Parathyroid adenoma (tissue), 2 donors: ENCODE measurements around the gene LYRM9.
A peak's percentile ranks its signal among the peaks of the same experiment; 100 is the strongest.

Experiments
- H2AFZ ChIP-seq: fragments of 300-600 bp; sonication (generic); one replicate; pipeline ENCODE4 v1.7.0; 2017; ENCODE audit warnings: antibody characterized with exemption, mild to moderate bottlenecking
- H3K27ac ChIP-seq: fragments of 300-600 bp; sonication (generic); one replicate; pipeline ENCODE4 v1.7.0; 2017
- H3K27me3 ChIP-seq: fragments of 300-600 bp; sonication (generic); one replicate; pipeline ENCODE4 v1.7.0; 2017; ENCODE audit warnings: low read length; ENCODE audit not compliant: control insufficient read depth, insufficient read depth
- H3K36me3 ChIP-seq: fragments of 300-600 bp; sonication (generic); one replicate; pipeline ENCODE4 v1.7.0; 2017; ENCODE audit warnings: low read length; ENCODE audit not compliant: control insufficient read depth, insufficient read depth
- H3K4me1 ChIP-seq: fragments of 300-600 bp; sonication (generic); one replicate; pipeline ENCODE4 v1.7.0; 2017; ENCODE audit warnings: control low read depth
- H3K4me2 ChIP-seq: fragments of 300-600 bp; sonication (generic); one replicate; pipeline ENCODE4 v1.7.0; 2017; ENCODE audit warnings: low read length
- H3K4me3 ChIP-seq: fragments of 300-600 bp; sonication (generic); one replicate; pipeline ENCODE4 v1.7.0; 2017; ENCODE audit warnings: low read depth, low read length
- H3K79me2 ChIP-seq: fragments of 300-600 bp; sonication (generic); one replicate; pipeline ENCODE4 v1.7.0; 2017; ENCODE audit warnings: control low read depth
- H3K9ac ChIP-seq: fragments of 300-600 bp; sonication (generic); one replicate; pipeline ENCODE4 v1.7.0; 2017; ENCODE audit warnings: mild to moderate bottlenecking
- H3K9me3 ChIP-seq: fragments of 300-600 bp; sonication (generic); one replicate; pipeline ENCODE4 v1.7.0; 2017; ENCODE audit warnings: low read length; ENCODE audit not compliant: control insufficient read depth
- CTCF ChIP-seq: fragments of 300-600 bp; sonication (generic); IDR thresholded peaks from one replicate; pipeline ENCODE4 v1.7.0; 2017; ENCODE audit warnings: antibody characterized with exemption, mild to moderate bottlenecking
- donor health status: primary hyperparathyroidism.

Gene LYRM9

DNA sequence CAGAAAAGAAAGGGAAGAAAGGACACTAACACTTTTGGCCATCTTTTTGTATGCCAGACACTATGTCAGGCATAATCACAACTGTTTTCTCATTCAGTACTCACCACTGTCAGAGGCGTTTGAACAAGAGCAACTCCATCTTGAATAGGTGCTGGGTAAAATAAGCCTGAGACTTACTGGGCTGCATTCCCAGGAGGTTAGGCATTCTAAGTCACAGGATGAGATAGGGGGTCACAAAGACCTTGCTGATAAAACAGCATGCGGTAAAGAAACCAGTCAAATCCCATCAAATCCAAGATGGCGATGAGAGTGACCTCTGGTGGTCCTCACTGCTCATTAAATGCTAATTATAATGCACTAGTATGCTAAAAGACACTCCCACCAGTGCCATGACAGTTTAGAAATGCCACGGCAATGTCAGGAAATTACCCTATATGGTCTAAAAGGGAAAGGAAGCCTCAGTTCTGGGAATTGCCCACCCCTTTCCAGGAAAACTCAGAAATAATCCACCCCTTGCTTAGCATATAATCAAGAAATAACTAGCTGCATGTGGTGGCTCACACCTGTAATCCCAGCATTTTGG is 14.9 kb upstream of the LYRM9 start:
- no peaks in the 10 kb centered on the region for H3K9me3 ChIP-seq
- no peak overlapping the region for H3K9ac ChIP-seq
- TF ChIP-seq CTCF = no peak
- no peaks in the 10 kb centered on the region for H3K36me3 ChIP-seq
- no peak overlapping the region for H2AFZ ChIP-seq
- H3K4me1 ChIP-seq = no peaks in the 10 kb centered on the region
- no peak overlapping the region for H3K4me3 ChIP-seq
- H3K79me2 ChIP-seq = no peaks in the 10 kb centered on the region
- no peaks in the 10 kb centered on the region for H3K27me3 ChIP-seq
- no peak overlapping the region for H3K4me2 ChIP-seq
- H3K27ac ChIP-seq = no peak overlapping the region

DNA sequence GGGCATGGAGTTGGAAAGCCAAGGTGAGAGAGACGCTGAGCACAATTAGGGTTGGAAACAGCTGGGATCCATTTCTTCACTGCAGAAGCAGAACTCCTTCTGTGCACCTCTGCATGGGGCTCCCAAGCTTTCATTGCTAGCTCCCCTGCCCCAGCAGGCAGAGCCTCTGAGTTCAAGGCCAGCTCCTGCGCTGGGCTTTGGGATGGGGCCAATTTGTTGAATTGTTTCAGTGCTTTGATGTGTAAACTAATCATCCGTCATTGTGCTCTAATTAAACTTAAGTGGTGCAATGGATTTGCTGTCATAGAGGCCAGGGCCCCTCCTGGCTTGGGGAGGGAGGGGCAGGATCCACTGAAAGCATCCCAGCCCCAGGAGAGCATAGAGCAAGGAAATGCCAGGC is 13.5 kb upstream of the LYRM9 start:
- Histone ChIP-seq H3K79me2 (no peaks in the 10 kb centered on the region), H3K36me3 (no peaks in the 10 kb centered on the region), H3K4me3 (no peak overlapping the region), H3K9me3 (no peaks in the 10 kb centered on the region), H2AFZ (no peak overlapping the region), H3K27ac (no peak overlapping the region), H3K9ac (no peak overlapping the region), H3K27me3 (no peaks in the 10 kb centered on the region), H3K4me2 (no peak overlapping the region), H3K4me1 (no peaks in the 10 kb centered on the region)
- no peak for TF ChIP-seq CTCF

GRCh38 chr17:27906226-27906580 is 13.0 kb upstream of the LYRM9 start:
- H3K27ac ChIP-seq = no peak overlapping the region
- no peaks in the 10 kb centered on the region for H3K36me3 ChIP-seq
- H3K79me2 ChIP-seq = no peaks in the 10 kb centered on the region
- H3K27me3 ChIP-seq = no peaks in the 10 kb centered on the region
- no peak overlapping the region for H3K4me3 ChIP-seq
- no peak overlapping the region for H3K4me2 ChIP-seq
- no peak for TF ChIP-seq CTCF
- H2AFZ ChIP-seq = no peak overlapping the region
- H3K4me1 ChIP-seq = no peaks in the 10 kb centered on the region
- H3K9me3 ChIP-seq = no peaks in the 10 kb centered on the region
- no peak overlapping the region for H3K9ac ChIP-seq

DNA sequence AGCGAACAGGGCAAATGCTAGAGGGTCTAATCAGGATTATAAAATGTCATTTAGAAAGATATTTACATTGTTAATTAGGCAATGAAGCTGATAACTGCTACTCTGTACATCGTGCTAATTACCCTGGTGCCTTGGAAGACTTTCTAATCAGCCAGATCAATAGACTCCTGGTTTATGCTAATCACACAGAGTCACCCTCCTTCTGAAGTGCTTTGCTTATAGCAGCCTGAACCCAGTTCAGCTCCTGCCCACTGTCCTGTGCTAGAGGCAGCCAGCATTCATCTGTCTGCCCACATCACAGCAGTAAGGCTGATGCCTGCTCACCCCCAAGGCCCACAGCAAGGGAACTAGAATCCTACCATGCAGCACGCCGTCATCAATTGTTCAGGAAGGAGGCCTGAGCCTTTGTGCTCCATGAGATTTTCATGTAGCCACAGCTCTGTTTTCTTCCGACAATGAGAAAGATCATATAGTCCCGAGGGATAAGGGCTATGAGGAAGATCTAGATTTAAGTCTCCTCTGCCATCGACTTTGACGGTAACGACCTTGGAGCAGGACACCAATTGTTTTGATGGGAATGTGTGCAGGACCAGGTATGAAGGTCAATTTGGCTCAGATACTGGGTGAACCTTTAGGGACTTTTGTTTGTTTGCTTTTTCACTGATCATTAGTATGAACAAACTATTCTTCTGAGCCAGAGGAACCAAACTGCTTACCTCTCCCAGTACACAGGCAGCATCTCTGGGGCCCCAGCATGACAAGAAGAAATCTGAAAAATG is 12.5 kb upstream of the LYRM9 start:
- no peaks in the 10 kb centered on the region for H3K79me2 ChIP-seq
- H3K9me3 ChIP-seq = no peaks in the 10 kb centered on the region
- H3K4me2 ChIP-seq = no peak overlapping the region
- no peak overlapping the region for H3K4me3 ChIP-seq
- peak overlapping the region; percentile 12 for H2AFZ ChIP-seq
- H3K27ac ChIP-seq = no peak overlapping the region
- H3K4me1 ChIP-seq = no peaks in the 10 kb centered on the region
- TF ChIP-seq CTCF = no peak
- H3K9ac ChIP-seq = no peak overlapping the region
- H3K36me3 ChIP-seq = no peaks in the 10 kb centered on the region
- H3K27me3 ChIP-seq = no peaks in the 10 kb centered on the region
